ENCODE measurements around the gene NUTM2B. TPM values are rescaled to one million over a fixed set of nuclear protein-coding genes. Genes with fewer than 3 reads are reported as not detected.
"Not testable (repeated sequence)": the region's sequence is repeated elsewhere in the genome, so short reads cannot be mapped to it uniquely, and the experiment has no call there.

The NUTM2B gene
- total RNA-seq = 2.0 TPM in 1 of 2 replicates, not detected in the other

- not testable (repeated sequence) for DNase-seq (ENCODE audit: low read depth); H3K36me3 ChIP-seq (ENCODE audit: control insufficient read depth, insufficient read depth, low read length); H3K27me3 ChIP-seq (ENCODE audit: control insufficient read depth, insufficient read depth, low read length); H3K4me3 ChIP-seq (ENCODE audit: low read depth, low read length)
These were observed at the start of gene NUTM2B for GRCh38 chr10:79702927-79703326. TSS of gene NUTM2B (plus strand) at chr10:79703227. CDS start at chr10:79703610, 383 bp downstream.

GRCh38 chr10:79663287-79663686, 39.7 kb upstream of the NUTM2B start:
- DNase-seq (ENCODE audit: low read depth); H3K36me3 ChIP-seq (ENCODE audit: control insufficient read depth, insufficient read depth, low read length); H3K4me3 ChIP-seq (ENCODE audit: low read depth, low read length); H3K27me3 ChIP-seq (ENCODE audit: control insufficient read depth, insufficient read depth, low read length): not testable (repeated sequence)

GRCh38 chr10:79664686-79665085, 38.3 kb upstream of the NUTM2B start:
- H3K4me3 ChIP-seq (ENCODE audit: low read depth, low read length); H3K36me3 ChIP-seq (ENCODE audit: control insufficient read depth, insufficient read depth, low read length); H3K27me3 ChIP-seq (ENCODE audit: control insufficient read depth, insufficient read depth, low read length); DNase-seq (ENCODE audit: low read depth): not testable (repeated sequence)

GRCh38 chr10:79669248-79669788, 33.7 kb upstream of the NUTM2B start:
- not testable (repeated sequence) for H3K27me3 ChIP-seq (ENCODE audit: control insufficient read depth, insufficient read depth, low read length); H3K4me3 ChIP-seq (ENCODE audit: low read depth, low read length); DNase-seq (ENCODE audit: low read depth); H3K36me3 ChIP-seq (ENCODE audit: control insufficient read depth, insufficient read depth, low read length)

- not testable (repeated sequence) for DNase-seq (ENCODE audit: low read depth); H3K4me3 ChIP-seq (ENCODE audit: low read depth, low read length); H3K27me3 ChIP-seq (ENCODE audit: control insufficient read depth, insufficient read depth, low read length); H3K36me3 ChIP-seq (ENCODE audit: control insufficient read depth, insufficient read depth, low read length)
These were observed 28.1 kb upstream of the NUTM2B start for GRCh38 chr10:79674878-79675277.

GRCh38 chr10:79683026-79683883, 19.8 kb upstream of the NUTM2B start:
- DNase-seq (ENCODE audit: low read depth); H3K36me3 ChIP-seq (ENCODE audit: control insufficient read depth, insufficient read depth, low read length); H3K27me3 ChIP-seq (ENCODE audit: control insufficient read depth, insufficient read depth, low read length); H3K4me3 ChIP-seq (ENCODE audit: low read depth, low read length): not testable (repeated sequence)

GRCh38 chr10:79683884-79684720, 18.9 kb upstream of the NUTM2B start:
- H3K36me3 ChIP-seq (ENCODE audit: control insufficient read depth, insufficient read depth, low read length); H3K27me3 ChIP-seq (ENCODE audit: control insufficient read depth, insufficient read depth, low read length); DNase-seq (ENCODE audit: low read depth); H3K4me3 ChIP-seq (ENCODE audit: low read depth, low read length): not testable (repeated sequence)

- H3K4me3 ChIP-seq (ENCODE audit: low read depth, low read length); DNase-seq (ENCODE audit: low read depth); H3K36me3 ChIP-seq (ENCODE audit: control insufficient read depth, insufficient read depth, low read length); H3K27me3 ChIP-seq (ENCODE audit: control insufficient read depth, insufficient read depth, low read length): not testable (repeated sequence)
These were observed 17.9 kb upstream of the NUTM2B start for GRCh38 chr10:79685044-79685685.

GRCh38 chr10:79686595-79686994, 16.4 kb upstream of the NUTM2B start:
- not testable (repeated sequence) for H3K4me3 ChIP-seq (ENCODE audit: low read depth, low read length); H3K36me3 ChIP-seq (ENCODE audit: control insufficient read depth, insufficient read depth, low read length); DNase-seq (ENCODE audit: low read depth); H3K27me3 ChIP-seq (ENCODE audit: control insufficient read depth, insufficient read depth, low read length)

- H3K27me3 ChIP-seq (ENCODE audit: control insufficient read depth, insufficient read depth, low read length); DNase-seq (ENCODE audit: low read depth); H3K4me3 ChIP-seq (ENCODE audit: low read depth, low read length): not testable (repeated sequence)
These were observed 15.4 kb upstream of the NUTM2B start for GRCh38 chr10:79687406-79688150.

GRCh38 chr10:79688798-79689197, 14.2 kb upstream of the NUTM2B start:
- not testable (repeated sequence) for H3K36me3 ChIP-seq (ENCODE audit: control insufficient read depth, insufficient read depth, low read length); DNase-seq (ENCODE audit: low read depth); H3K4me3 ChIP-seq (ENCODE audit: low read depth, low read length); H3K27me3 ChIP-seq (ENCODE audit: control insufficient read depth, insufficient read depth, low read length)

More at GRCh38 chr10:79687406-79688150, 15.4 kb upstream of the NUTM2B start:
- H3K36me3 ChIP-seq (ENCODE audit: control insufficient read depth, insufficient read depth, low read length) = not testable (repeated sequence)

- DNase-seq (ENCODE audit: low read depth); H3K27me3 ChIP-seq (ENCODE audit: control insufficient read depth, insufficient read depth, low read length); H3K4me3 ChIP-seq (ENCODE audit: low read depth, low read length); H3K36me3 ChIP-seq (ENCODE audit: control insufficient read depth, insufficient read depth, low read length): not testable (repeated sequence)
These were observed 6.4 kb upstream of the NUTM2B start for GRCh38 chr10:79696596-79696995.

GRCh38 chr10:79697141-79697540, 5.9 kb upstream of the NUTM2B start:
- H3K27me3 ChIP-seq (ENCODE audit: control insufficient read depth, insufficient read depth, low read length); H3K36me3 ChIP-seq (ENCODE audit: control insufficient read depth, insufficient read depth, low read length); H3K4me3 ChIP-seq (ENCODE audit: low read depth, low read length); DNase-seq (ENCODE audit: low read depth): not testable (repeated sequence)
